Femur (tissue), 1 donor: ENCODE results near the gene SYNDIG1L.

ENCODE experiments used
- DNase-seq: peaks from one replicate; pipeline ENCODE4 v3.0.0-alpha.2; 2017

SYNDIG1L gene

DNA sequence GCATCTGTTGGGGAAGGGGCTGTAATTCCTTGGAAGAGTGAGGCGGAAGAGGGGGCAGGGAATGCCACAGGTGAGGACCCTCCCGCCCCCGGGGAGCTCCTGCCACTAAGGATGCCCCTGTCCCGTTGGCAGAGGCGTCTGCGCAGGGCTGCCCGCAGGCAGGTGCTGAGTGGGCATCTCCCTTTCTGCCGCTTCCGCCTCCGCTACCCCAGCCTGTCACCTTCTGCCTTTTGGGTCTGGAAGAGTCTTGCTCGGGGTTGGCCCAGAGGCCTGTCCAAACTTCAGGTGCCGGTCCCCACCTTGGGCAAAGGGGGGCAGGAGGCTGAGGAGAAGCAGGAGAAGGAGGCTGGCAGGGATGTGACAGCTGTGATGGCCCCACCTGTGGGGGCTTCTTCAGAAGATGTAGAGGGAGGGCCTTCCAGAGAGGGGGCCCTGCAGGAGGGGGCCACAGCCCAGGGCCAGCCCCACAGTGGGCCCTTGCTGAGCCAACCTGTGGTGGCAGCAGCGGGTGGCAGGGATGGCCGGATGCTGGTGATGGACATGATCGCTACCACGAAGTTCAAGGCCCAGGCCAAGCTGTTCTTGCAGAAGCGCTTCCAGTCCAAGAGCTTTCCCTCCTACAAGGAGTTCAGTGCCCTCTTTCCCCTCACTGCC is 67.7 kb downstream of the SYNDIG1L start:
- no peak for DNase-seq

DNA sequence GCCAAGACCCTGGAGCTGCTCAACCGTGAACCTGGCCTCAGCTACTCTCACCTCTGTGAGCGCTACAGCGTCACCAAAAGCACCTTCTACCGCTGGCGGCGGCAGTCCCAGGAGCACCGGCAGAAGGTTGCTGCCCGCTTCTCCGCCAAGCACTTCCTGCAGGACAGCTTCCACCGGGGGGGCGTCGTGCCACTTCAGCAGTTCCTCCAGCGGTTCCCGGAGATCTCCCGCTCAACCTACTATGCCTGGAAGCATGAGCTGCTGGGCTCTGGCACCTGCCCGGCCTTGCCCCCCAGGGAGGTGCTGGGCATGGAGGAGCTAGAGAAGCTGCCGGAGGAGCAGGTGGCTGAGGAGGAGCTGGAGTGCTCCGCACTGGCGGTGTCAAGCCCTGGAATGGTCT is 68.4 kb downstream of the SYNDIG1L start:
- no peak for DNase-seq

DNA sequence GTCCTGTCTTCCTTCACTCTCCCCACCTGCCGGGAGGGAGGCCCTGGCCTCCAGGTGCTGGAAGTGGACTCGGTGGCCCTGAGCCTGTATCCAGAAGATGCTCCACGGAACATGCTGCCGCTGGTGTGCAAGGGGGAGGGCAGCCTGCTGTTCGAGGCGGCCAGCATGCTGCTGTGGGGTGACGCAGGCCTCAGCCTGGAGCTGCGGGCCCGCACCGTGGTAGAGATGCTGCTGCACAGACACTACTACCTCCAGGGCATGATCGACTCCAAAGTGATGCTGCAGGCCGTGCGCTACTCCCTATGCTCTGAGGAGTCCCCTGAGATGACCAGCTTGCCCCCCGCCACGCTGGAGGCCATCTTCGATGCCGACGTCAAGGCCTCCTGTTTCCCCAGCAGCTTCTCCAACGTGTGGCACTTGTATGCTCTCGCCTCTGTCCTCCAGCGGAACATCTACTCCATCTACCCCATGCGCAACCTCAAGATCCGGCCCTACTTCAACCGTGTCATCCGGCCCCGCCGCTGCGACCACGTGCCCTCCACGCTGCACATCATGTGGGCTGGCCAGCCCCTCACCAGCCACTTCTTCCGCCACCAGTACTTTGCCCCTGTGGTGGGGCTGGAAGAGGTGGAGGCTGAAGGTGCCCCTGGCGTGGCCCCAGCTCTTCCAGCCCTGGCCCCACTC is 69.0 kb downstream of the SYNDIG1L start:
- DNase-seq, result no peak
